Adrenal gland (tissue), 5 donors: Measurements from ENCODE around the gene SERPINA4.

Experiments
- CTCF ChIP-seq, 6 experiments: fragments of 450-650 bp in 4 of 6; fragments of 200-600 bp in 2 of 6; sonication (generic) in 1 of 6; IDR thresholded peaks; 1 replicate in 5 of 6; 2 replicates in 1 of 6; pipeline versions ENCODE4 v1.5.1 to v1.8.0; 2016 to 2021; ENCODE audit warnings: antibody characterized with exemption in 6 of 6, mild to moderate bottlenecking in 2 of 6, moderate library complexity in 1 of 6
- POLR2A ChIP-seq, 2 donors: fragments of 450-650 bp; IDR thresholded peaks; one replicate each; pipeline ENCODE4 v1.6.1; 2017; ENCODE audit warnings: antibody characterized with exemption in 2 of 2, mild to moderate bottlenecking in 2 of 2, moderate library complexity in 1 of 2
- donor health status: DM: no; HTN: no; CAD: no.

GRCh38 chr14:94583557-94583956 lies 22.3 kb downstream of the SERPINA4 start:
- no peak for TF ChIP-seq POLR2A (IDR thresholded peaks at IDR 0.05)
- TF ChIP-seq CTCF (IDR thresholded peaks at IDR 0.05): no peak
